HG03066 (cell line): Measurements from ENCODE around the gene FRMD4A.
"Not testable (repeated sequence)": the region's sequence is repeated elsewhere in the genome, so short reads cannot be mapped to it uniquely, and the experiment has no call there.

Experiments
- ATAC-seq: cut with Tn5 transposase; IDR thresholded peaks from one replicate; pipeline ENCODE4 v1.9.1; 2021; ENCODE audit warnings: low read depth; ENCODE audit not compliant: unreplicated experiment

Gene FRMD4A

GRCh38 chr10:14160299-14160698 lies 170.4 kb downstream of the FRMD4A start:
- no peak for ATAC-seq

- no peak for ATAC-seq
Measured at GRCh38 chr10:14158575-14158974, 172.1 kb downstream of the FRMD4A start.

DNA sequence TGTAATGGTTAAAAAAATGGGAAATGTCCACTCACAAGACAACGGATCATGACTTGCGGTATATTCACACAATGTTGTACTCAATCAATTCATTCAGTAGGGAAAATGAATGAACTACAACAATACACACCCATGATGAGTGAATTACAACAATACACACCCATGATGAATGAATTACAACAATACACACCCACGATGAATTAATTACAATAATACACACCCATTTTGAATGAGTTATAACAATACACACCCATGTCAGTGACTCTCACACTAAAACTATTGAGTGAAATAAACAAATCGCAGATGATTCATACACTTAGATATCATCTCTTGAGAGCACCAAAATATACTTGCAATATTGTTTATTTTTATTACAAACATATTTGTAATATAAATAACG lies 174.6 kb downstream of the FRMD4A start:
- ATAC-seq, result no peak

DNA sequence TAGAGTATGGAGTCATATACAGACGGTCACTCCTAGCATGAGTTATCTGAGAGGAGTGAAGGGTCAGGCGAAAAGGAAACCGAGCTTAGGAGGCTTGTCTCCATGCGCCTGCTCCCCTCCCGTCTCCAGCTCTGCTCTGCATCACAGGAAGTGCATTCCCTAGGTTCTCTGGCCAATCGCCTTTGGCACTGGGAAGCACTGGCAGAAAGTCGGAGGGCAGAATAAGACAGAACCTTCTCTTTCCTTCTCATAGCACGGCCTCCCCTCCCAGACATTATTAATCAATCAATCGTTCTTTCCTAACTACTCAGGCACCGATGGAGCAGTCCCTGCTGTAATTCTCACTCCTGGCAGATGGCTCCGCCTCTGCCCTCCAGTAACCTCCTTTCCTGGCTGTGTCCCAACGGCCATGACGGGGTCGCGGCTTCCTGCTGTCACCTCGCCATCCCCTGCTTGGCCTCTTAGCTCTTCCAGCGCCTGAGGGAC lies 177.1 kb downstream of the FRMD4A start:
- ATAC-seq, result no peak

DNA sequence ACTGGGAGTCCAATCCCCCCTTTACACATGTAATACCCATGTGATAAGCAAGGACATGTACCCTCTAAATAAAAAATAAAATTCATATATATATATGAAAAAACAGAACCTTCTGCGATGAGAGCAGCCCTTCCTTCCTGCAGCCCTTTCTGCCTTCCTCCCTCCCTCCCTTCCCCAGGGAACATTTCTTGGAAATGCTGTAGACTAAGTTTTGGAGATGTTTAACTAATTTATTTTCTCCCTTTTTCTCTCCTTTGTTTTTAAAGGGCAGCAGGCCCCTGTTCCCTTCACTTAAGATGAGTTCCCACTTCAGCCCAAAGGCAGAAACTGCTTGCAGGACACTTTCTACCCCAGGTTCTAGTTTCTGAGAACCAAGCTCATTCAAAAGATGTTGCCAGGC lies 179.2 kb downstream of the FRMD4A start:
- no peak for ATAC-seq

GRCh38 chr10:14150526-14150925 lies 180.2 kb downstream of the FRMD4A start:
- ATAC-seq, result no peak

DNA sequence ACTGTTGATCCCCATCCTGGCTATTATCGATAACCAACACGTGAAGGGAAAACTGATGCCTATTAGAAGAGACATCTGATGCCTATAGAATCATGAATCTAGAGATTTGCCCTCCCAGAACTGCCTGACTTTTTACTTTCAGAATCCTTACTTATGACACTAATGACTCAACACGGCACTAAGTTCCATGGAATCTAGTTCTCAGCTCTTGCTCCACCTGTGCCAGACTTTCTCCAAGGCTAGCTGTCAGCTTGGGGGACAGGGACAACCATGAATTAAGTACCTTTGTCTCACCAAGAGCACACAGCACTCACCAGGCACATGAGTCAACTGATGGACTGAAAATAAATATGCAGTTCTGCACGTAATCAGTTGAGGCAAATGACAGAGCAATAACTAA lies 184.2 kb downstream of the FRMD4A start:
- no peak for ATAC-seq

DNA sequence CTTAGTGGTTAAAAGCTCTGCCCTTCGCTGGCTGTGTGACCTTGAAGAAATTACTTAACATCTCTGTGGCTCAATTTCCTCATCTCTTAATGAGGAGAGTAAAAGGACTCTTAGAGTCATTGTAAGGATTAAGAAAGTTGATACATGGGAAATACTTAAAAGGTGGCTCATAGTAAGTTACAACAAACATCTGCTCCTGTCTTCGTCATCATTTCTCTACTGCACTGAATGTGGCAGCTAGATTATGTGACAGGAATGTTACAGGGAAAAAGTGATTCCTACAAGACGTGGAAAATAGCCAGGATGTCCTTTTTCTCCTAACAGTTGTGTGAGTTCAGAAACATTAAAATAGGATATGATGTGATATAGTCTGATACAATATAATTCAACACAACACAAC lies 184.7 kb downstream of the FRMD4A start:
- ATAC-seq, result no peak

DNA sequence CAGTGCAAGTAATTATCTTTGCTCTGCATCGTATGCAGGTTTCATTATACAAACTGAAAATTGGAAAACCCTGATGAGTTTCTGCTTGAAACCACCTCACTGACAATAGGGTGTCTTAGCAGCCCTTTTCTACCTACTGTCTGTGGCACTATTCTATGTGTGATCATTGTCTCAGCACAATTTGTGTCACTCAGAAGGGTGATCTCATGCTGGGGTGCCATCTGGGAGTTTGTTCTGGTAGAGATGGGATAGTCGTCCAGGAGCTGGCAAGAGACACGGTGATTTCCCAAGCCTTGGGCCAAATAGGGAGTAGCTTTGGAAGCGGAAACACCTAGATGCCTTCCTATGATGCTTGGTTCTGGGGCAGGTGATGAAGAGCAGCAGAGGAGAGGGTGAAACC lies 186.3 kb downstream of the FRMD4A start:
- no peak for ATAC-seq

- ATAC-seq, result no peak
Measured at GRCh38 chr10:14142606-14143250, 188.0 kb downstream of the FRMD4A start.

DNA sequence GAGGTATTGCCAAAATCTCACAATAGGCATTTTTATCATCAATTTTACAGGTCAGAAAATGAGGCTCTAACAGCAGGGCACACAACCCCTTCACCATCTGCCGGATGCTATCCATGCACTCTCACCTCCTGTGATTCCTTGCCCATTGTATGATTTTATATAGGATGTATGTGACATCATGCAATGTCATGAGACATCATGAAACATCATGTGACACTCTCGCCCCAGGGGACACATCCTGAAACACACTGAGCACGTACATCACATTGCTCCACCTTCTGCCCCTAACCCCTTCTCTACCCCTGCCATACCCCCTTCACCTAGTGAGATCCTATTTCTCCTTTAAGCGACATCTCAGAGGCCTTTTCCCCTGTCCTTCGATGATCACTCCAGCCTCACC lies 189.4 kb downstream of the FRMD4A start:
- ATAC-seq, result no peak

DNA sequence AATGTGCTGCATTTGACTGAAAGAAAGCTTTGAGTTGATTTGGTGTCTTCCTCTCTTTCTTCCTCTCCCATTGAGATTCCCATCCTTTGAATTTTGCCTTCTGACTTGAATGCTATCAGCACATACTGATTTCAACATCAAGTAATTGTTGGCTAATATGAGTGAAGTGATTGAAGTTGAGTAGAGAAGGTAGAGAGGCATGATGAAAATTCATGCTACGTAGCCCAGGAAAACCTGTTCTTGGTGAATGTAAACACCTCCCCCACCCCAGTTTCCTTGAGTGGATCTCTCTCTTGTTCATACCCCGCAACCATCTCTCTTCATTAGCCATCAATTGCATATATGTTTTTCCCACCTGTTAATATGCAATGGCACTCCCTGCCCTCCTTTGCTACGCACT lies 193.3 kb downstream of the FRMD4A start:
- no peak for ATAC-seq

DNA sequence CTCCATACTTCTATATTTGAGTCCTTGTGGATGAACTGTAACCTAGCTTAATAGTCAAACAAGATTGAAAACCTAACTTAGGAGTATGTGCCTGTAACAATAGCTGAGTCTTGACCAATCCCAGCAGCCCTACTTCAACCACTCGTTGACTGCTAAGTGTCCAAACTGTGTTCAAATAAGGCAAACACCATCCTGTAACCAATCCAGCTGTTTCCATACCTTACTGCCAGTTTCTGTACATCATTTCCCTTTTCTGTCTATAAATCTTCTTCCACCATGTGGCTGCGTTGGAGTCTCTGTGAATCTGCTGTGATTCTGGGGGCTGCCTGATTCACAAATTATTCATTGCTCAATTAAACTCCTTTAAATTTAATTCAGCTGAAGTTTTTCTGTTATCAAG lies 195.5 kb downstream of the FRMD4A start:
- not testable (repeated sequence) for ATAC-seq

DNA sequence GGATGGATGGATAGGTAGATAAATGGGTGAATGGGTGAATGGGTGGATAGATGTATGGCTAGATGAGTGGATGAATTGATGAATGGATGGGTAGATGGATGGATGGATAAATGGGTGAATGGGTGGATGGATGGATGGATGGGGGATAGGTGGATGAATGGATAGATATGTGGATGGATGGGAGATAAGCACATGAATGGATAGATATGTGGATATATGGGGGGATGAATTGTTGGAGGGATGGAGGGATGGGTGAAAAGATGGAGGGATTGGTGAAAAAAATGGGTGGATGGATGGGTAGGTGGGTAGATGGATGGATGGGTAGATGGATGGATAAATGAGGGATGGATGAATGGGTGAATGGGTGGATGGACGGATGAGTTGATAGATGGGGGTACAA lies 196.4 kb downstream of the FRMD4A start:
- no peak for ATAC-seq

GRCh38 chr10:14131261-14131960 lies 199.3 kb downstream of the FRMD4A start:
- no peak for ATAC-seq

- no peak for ATAC-seq
Measured at GRCh38 chr10:14129770-14130169, 201.0 kb downstream of the FRMD4A start.

- no peak for ATAC-seq
Measured at GRCh38 chr10:14128519-14128918, 202.2 kb downstream of the FRMD4A start.

- no peak for ATAC-seq
Measured at GRCh38 chr10:14126697-14127440, 203.9 kb downstream of the FRMD4A start.

- ATAC-seq, result no peak
Measured at GRCh38 chr10:14125564-14125963, 205.2 kb downstream of the FRMD4A start.

GRCh38 chr10:14124941-14125340 lies 205.8 kb downstream of the FRMD4A start:
- ATAC-seq, result no peak

DNA sequence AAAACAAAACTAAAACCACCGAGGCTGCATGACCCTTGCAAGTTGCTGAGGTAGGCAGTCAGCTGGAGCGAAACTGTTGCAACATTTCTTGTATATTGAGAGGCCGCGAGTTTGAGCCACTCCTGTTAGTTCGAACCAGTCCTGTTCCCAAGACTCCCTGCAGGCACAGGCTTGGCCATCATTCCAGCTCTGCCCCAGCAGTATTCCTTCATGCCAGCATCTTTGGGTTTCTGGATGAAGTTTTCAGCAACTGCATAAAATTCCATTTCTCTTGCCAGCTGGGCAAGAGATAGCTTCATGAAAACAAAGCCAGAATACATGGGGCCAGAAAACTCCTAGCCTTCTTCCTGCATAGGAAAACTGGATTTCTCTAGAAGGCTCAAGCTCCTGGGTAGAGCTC lies 207.6 kb downstream of the FRMD4A start:
- ATAC-seq, result no peak

GRCh38 chr10:14120812-14121211 lies 209.9 kb downstream of the FRMD4A start:
- no peak for ATAC-seq
